ENCODE data around the gene THEMIS2.
"Not testable (repeated sequence)": the region's sequence is repeated elsewhere in the genome, so short reads cannot be mapped to it uniquely, and the experiment has no call there.

THEMIS2 gene

GRCh38 chr1:27872059-27872801 lies at the start of gene THEMIS2:
THEMIS2 (plus strand) TSS chr1:27872544; CDS start chr1:27872572, 28 bp downstream.
- peak in 1 of 2 experiments; percentile 13 for DNase-seq

DNA sequence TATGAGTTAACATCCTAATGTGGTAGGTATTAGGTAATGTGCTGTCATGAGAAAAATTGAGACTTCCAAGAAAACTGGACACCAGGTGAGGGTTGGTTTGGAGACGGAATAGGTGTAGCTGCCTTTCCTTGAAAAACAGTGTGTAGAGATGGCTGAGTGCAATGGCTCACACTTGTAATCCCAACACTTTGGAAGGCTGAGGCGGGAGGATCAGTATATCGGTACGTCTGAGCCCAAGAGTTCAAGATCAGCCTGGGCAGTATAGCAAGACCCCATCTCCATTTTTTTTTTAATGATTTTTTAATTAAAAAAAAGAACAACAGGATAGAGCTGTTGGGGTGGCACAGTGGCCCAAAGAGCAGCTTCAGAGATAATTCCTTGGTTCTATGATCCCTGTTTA lies 48.6 kb upstream of the THEMIS2 start:
- no peak for DNase-seq

DNA sequence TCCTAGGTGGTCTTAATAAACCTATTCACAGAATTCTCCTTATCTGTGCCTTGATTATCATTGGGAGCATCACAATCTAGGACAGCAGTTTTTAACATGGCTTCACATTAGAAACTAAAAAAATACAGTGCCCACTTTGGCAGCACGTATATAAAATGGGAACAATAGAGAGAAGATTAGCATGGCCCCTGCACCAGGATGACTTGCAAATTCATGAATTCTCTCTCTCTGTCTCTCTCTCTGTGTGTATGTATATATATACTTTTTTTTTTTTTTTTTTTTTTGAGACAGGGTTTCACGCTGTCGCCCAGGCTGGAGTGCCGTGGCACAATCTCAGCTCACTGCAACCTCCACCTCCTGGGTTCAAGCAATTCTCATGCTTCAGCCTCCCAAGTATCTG lies 47.9 kb upstream of the THEMIS2 start:
- DNase-seq: no peak

- DNase-seq: not testable (repeated sequence)
Observed at GRCh38 chr1:27829339-27829960, 42.9 kb upstream of the THEMIS2 start.

DNA sequence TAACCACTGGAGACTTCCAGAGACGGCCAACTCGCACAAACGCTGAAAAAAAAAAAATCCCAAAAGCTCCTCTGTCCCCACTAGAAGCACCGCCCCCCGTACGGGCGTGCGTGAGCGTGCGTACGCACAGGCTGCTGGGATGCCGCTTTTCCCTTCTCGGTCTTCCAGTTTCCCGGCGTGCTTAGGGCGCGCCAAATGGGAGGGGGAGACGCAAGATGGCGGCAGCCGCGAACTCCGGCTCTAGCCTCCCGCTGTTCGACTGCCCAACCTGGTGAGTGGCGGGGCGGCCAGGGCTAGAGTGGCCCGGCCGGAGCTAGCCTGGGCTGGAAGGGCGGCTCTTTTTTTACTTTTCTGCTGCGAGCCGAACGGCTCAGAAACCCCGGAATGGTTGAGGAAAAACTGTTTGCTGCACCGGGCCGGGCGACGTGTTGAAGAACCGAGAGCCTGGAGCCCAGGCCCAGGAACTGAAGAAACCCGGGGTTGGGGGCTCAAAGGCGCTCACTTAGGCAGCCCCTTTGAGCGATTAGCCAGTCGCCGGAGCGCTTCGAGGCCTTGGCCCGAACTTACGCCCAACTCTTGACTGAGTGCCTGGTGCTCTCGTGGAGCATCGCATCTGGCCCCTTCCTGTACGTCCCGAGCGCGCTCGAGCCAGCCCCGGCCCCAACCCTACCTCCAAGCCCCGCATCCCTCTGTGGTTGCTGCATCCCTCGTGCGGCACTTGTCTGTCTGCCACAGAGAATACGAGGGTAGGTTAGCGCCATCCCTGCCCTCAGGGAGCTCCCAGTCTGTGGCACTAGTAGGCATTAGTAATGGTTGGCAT lies 41.5 kb upstream of the THEMIS2 start, which contains the start of gene PPP1R8:
TSS of gene PPP1R8 (plus strand) at position 162 of the 820 bp plus-strand sequence. CDS start at position 216, 54 bp downstream.
- peak; percentile 93 to 94 for DNase-seq

DNA sequence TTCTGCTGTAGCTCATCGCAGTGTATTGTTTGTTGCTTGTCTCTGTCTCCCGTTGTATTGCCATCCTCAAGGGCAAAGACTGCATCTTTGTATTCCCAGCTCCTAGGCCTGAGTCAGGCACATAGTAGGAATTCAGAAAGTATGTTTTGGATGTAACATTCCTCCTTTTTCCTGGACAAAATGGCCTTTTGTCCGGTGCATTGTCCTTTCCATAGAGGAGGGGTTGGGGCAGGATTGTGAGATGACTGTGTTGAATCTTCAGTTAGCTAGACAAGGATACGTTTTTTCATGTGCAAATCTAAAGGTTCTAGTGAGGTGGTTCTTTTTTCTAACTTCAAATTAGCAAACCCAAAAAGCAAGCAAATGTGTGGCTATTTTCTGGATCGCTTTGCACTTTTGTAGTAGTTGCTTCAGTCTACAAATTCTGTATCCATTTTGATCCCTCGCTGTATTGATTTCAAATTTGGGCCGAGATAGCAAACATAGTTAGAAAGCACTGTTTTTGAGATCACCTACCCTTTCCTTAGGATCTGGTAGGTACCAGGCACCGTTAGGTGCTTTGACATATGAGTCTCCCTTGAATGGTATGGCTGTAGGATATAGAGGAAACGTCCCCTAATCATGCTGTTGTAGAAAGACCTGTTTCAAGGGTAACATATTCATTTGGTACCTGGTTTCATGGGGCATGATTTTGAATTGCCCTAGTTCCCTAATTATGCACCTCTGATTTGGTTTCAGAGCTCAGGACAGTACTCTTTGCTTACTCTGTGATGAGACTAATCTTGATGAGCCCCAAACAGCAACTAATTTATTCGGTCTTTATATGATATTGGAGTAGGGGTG lies 40.6 kb upstream of the THEMIS2 start:
- no peak for DNase-seq

GRCh38 chr1:27832762-27833161 lies 39.6 kb upstream of the THEMIS2 start:
- DNase-seq: no peak

DNA sequence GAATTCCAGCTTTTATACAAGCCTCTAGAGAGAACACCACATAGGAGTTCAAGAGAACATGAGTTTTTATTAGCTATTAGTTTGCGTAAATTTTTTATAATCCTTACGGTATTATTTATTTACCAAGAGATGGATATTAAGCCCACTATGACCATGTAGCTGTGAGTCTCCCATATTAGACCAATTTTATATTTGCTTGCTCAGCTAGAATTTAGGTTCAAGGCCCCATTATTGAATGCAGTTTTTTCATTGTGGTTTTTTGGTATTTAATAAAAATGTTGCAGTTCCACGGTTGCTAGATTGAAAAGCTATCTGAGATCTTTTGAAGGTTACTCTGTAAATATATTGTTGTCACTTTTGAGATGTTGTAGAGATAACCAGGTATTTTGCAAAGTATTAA lies 38.9 kb upstream of the THEMIS2 start:
- DNase-seq: no peak

- no peak for DNase-seq
Observed at GRCh38 chr1:27835046-27835445, 37.3 kb upstream of the THEMIS2 start.

- no peak for DNase-seq
Observed at GRCh38 chr1:27835501-27835900, 36.8 kb upstream of the THEMIS2 start.

GRCh38 chr1:27849951-27850350 lies 22.4 kb upstream of the THEMIS2 start:
- DNase-seq: no peak

DNA sequence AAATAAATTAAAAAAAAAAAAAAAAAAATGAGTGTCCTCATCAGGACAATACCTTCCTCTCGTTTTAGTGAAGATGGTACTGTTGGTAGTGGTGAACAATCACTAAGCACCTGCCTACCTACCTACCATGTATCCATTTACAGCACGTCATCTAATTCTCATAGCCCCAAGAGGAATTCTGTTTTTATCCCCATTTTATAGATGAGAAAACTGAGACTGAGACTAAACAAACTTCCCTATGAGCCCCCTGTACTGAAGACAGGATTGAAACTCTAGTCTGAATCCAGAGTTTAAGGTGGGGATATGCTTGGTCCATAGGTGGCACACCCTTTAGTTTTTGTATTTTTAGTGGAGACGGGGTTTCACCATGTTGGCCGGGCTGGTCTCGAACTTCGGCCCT lies 17.3 kb upstream of the THEMIS2 start:
- no peak for DNase-seq

- no peak for DNase-seq
Observed at GRCh38 chr1:27856561-27857343, 15.6 kb upstream of the THEMIS2 start.

DNA sequence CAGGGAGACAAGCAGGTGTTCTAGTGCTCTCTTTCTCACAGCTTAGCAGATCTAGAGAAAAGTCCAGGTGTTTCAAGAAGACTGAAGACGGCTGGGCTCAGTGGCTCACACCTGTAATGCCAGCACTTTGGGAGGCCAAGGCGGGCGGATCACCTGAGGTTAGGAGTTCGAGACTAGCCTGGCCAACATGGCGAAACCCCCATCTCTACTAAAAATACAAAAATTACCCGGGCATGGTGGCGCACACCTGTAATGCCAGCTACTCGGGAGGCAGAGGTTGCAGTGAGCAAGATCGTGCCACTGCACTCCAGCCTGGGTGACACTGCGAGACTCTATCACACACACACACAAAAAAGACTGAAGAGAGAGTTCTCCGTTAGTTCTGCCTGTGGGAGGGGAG lies 14.8 kb upstream of the THEMIS2 start:
- DNase-seq: not testable (repeated sequence)

DNA sequence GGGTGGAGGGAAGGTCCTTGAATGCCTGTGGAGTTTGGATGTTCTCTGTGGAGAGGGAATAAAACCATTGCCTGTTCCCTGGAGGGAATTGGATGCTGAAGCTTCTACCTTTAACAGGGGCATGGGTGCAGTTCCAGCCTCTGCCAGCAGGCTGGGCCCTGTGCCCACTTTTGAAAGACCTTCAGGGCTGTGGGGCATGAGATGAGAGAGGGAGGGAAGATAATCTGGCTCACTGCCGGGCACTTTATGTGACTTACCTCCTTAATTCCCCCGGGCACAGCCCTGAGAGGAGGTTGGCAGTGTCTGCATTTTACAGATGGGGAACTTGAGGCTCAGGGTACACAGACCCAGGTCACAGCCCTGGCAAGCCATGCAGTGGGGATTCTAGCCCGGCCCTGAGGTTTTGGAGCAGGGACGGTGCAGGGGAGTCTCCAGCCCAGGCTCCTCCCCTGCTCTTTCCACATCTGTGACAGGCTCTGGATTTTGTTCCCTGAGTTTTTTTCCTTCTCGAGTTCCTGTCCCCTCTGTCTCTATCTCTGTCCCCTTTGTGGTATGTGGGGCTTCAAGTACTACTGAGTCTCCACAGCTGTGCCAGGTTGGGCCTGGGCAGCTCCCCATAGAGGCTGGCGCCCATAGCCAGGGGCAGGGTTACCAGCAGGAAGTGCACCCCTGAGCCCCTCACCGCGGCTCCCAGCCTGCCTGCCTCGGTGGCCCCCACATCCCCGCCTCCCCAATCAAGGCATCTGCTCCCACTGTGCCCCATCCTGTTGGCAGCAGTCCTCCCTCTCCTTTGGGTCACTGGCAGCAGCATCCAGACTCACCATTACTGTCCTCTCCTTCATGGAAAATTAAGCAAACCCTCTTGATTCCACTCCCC lies 14.0 kb upstream of the THEMIS2 start:
- DNase-seq: peak; percentile 28 to 40

DNA sequence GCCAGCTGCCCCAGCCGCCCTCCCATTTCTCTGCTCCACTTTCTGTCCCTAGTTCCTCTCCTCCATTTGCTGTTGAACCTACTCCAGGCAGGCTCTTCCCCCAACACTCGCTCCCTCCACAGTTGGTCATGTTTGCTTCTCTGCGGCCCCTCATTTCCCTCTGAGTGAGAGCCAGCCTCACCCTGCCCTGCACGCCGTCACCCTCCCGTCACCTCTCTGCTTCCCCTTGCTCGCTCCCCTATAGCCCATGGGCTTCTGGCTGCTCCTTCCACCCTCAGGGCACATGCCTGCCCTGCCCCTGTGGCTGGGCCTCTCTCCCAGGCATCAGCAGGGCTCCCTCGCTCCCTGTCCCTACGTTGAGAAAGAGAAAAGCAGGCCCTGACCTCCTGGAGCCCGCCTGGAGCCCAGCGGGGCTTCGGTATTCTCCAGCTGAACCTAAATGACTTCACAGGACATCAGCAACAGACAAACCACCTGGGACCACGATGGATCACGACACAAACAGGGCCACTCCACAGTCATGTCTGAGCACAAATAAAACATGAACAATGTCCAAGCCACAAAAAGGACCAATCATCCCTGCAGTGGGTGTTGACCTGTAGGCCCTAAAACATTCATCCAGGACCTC lies 13.3 kb upstream of the THEMIS2 start:
- DNase-seq: no peak

- no peak for DNase-seq
Observed at GRCh38 chr1:27861436-27861835, 10.9 kb upstream of the THEMIS2 start.

- no peak for DNase-seq
Observed at GRCh38 chr1:27862004-27862403, 10.3 kb upstream of the THEMIS2 start.

DNA sequence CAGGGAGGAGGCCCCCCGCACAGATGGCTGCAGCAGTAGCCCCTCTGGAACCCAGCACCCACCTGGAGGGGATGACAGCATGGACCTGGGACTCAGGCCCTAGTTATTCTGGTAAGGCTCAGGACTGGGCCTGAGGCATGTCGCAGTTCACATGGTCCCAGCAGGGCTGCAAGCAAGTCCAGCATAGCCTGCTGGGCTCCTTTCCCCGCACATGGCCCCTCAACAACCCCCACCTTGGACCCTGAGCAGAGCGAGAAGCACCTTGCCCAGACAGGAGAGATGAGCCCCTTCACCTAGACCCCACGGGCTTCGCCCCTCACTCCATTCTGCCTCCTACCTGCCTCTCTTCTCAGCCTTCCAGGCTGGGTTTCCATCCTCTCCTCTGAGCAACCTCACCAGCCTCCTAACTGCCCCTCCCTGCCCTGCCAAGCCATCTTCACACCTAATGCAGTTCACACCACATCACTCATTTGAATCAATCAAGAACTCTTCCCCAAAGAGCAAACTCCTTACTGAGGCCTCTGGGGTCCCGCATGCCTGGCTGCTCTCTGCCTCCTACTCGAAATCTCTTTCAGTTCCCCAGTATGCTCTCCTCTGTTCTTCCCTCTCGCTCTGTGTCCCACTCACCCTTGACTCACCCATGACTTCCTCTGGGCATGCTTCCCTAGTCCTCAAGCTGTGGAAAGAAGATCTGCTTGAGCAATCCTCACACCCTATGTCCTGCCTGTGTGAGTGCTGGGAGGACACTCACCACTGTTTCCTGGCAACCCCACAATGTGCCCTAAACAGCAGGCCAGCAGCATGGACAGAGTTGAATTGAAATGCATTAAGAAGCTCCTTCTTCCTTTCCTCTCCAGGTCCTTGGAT lies 9.4 kb upstream of the THEMIS2 start:
- DNase-seq: peak; percentile 58 to 76

Measured in SW 1271 (cell line).